HCT116 (cell line): ENCODE measurements around the gene EPHB4. TPM values are rescaled to one million over a fixed set of nuclear protein-coding genes. Genes with fewer than 3 reads are reported as not detected.
"Not testable (repeated sequence)": the region's sequence is repeated elsewhere in the genome, so short reads cannot be mapped to it uniquely, and the experiment has no call there.

Source experiments
- ATAC-seq: fragments of 200-7000 bp; cut with Tn5 transposase; 2 replicates; pipeline ENCODE4 v1.9.1; 2020; ENCODE audit warnings: mild to moderate bottlenecking, moderate library complexity
- BruUV-seq: library from RNA; stranded (reverse); fragments of 400-500 nt; replicated peaks from 2 replicates; lab custom pipeline; 2021; lab: Mats Ljungman, UMichigan
- CTCF ChIA-PET: fragments of 300-600 bp; sonication (Branson Sonifier 250); formaldehyde crosslinking; loops from one replicate; lab custom pipeline; 2021; ENCODE audit warnings: antibody characterized with exemption; lab: Charles Lee
- POLR2A ChIA-PET: fragments of 300-600, 350-600 bp; sonication (Branson Sonifier 250); formaldehyde crosslinking; loops from one replicate; lab custom pipeline; 2021; ENCODE audit warnings: antibody characterized with exemption; lab: Charles Lee
- RAD21 ChIA-PET, 2 experiments: fragments of 300-600 bp; sonication (Branson Sonifier 250); formaldehyde crosslinking; loops; one replicate each; lab custom pipeline; 2023; ENCODE audit warnings: low total read pairs in 2 of 2; ENCODE audit not compliant: uncharacterized antibody in 2 of 2, unreplicated experiment in 2 of 2, low non-redundant PET in 1 of 2; lab: Charles Lee
- DNase-seq: peaks from one replicate; pipeline ENCODE4 v3.0.0-alpha.2; 2010; ENCODE audit warnings: low read depth, low spot score
- H2AFZ ChIP-seq: fragments of 200-600 bp; shearing (Covaris generic), sonication (generic); 2 replicates; pipeline ENCODE4 v1.6.1; 2017; ENCODE audit warnings: low read depth, mixed run types, mixed read lengths, antibody characterized with exemption, low read length; ENCODE audit not compliant: poor library complexity, severe bottlenecking
- H3K27ac ChIP-seq: 2 replicates; pipeline ENCODE4 v1.5.1; 2012; ENCODE audit warnings: low read depth, low read length
- H3K27me3 ChIP-seq: fragments of 200-600 bp; sonication (generic); 2 replicates; pipeline ENCODE4 v1.6.1; 2016; ENCODE audit warnings: mixed run types, low read length, mixed read lengths; ENCODE audit not compliant: insufficient read depth
- H3K36me3 ChIP-seq, 2 experiments: fragments of 200-500 bp in 1 of 2; fragments of 200-600 bp in 1 of 2; sonication (Bioruptor generic) in 1 of 2; sonication (generic) in 1 of 2; 2 replicates each; pipeline versions ENCODE4 v1.5.1 to v1.6.1; 2014 to 2016; ENCODE audit warnings: low read length in 2 of 2, inconsistent platforms in 1 of 2, mixed read lengths in 1 of 2, mixed run types in 1 of 2; ENCODE audit not compliant: insufficient read depth in 2 of 2, control insufficient read depth in 1 of 2
- H3K4me1 ChIP-seq, 2 experiments: fragments of 200-600 bp in 1 of 2; sonication (generic) in 1 of 2; 2 replicates each; pipeline versions ENCODE4 v1.5.1 to v1.6.1; 2012 to 2017; ENCODE audit warnings: low read length in 2 of 2, inconsistent platforms in 1 of 2, mild to moderate bottlenecking in 1 of 2, mixed read lengths in 1 of 2, mixed run types in 1 of 2, moderate library complexity in 1 of 2; ENCODE audit not compliant: insufficient read depth in 2 of 2, control insufficient read depth in 1 of 2
- H3K4me2 ChIP-seq: fragments of 200-600 bp; sonication (generic); 2 replicates; pipeline ENCODE4 v1.6.1; 2017; ENCODE audit warnings: mixed run types, low read length, mixed read lengths
- H3K4me3 ChIP-seq, 2 experiments: fragments of 200-600 bp in 1 of 2; sonication (generic) in 1 of 2; replicated peaks in 1 of 2; 2 replicates each; pipeline ENCODE4 v1.5.1; 2011 to 2016; ENCODE audit warnings: low read length in 2 of 2, control low read depth in 1 of 2, low read depth in 1 of 2, mild to moderate bottlenecking in 1 of 2, mixed read lengths in 1 of 2, mixed run types in 1 of 2
- H3K79me2 ChIP-seq: fragments of 200-600 bp; sonication (generic); 2 replicates; pipeline ENCODE4 v1.6.1; 2017; ENCODE audit warnings: mild to moderate bottlenecking, mixed run types, low read length, moderate library complexity, mixed read lengths; ENCODE audit not compliant: insufficient read depth
- H3K9ac ChIP-seq: fragments of 200-600 bp; sonication (generic); 2 replicates; pipeline ENCODE4 v1.6.1; 2016; ENCODE audit warnings: low read length, mixed read lengths
- H3K9me2 ChIP-seq: fragments of 200-600 bp; sonication (generic), shearing (Covaris generic); 2 replicates; pipeline ENCODE4 v1.6.1; 2017; ENCODE audit warnings: mixed run types, mild to moderate bottlenecking, moderate library complexity; ENCODE audit not compliant: insufficient read depth
- H3K9me3 ChIP-seq, 2 experiments: fragments of 200-500 bp in 1 of 2; fragments of 200-600 bp in 1 of 2; sonication (Bioruptor generic) in 1 of 2; sonication (generic) in 1 of 2; 2 replicates each; pipeline ENCODE4 v1.6.1; 2014 to 2017; ENCODE audit warnings: low read length in 2 of 2, mixed read lengths in 2 of 2, inconsistent platforms in 1 of 2, low read depth in 1 of 2, mild to moderate bottlenecking in 1 of 2, mixed run types in 1 of 2, moderate library complexity in 1 of 2; ENCODE audit not compliant: control insufficient read depth in 1 of 2, insufficient read depth in 1 of 2
- H4K20me1 ChIP-seq: fragments of 200-600 bp; sonication (generic), shearing (Covaris generic); 2 replicates; pipeline ENCODE4 v1.6.1; 2017; ENCODE audit warnings: mixed run types, mild to moderate bottlenecking, moderate library complexity; ENCODE audit not compliant: insufficient read depth
- ATF3 ChIP-seq: IDR thresholded peaks from 2 replicates; pipeline ENCODE4 v1.6.1; 2012
- EGR1 ChIP-seq: IDR thresholded peaks from 2 replicates; pipeline ENCODE4 v1.6.1; 2012; ENCODE audit warnings: low read depth
- EZH2 ChIP-seq: fragments of 200-600 bp; sonication (generic); IDR thresholded peaks from 2 replicates; pipeline ENCODE4 v1.6.1; 2017; ENCODE audit warnings: antibody characterized with exemption, mixed run types
- REST ChIP-seq: IDR thresholded peaks from 2 replicates; pipeline ENCODE4 v1.6.1; 2012; ENCODE audit warnings: low read depth
- SIN3A ChIP-seq: IDR thresholded peaks from 2 replicates; pipeline ENCODE4 v1.6.1; 2012; ENCODE audit warnings: low read depth
- SRF ChIP-seq: IDR thresholded peaks from 2 replicates; pipeline ENCODE4 v1.6.1; 2012; ENCODE audit warnings: low read depth
- intact Hi-C: fragments of 100-400 bp; cut with micrococcal nuclease; formaldehyde crosslinking; loops from 2 replicates; pipeline ENCODE4 v1.10.0; 2022
- total RNA-seq: library from RNA; stranded (reverse); gene quantifications from one replicate; pipeline ENCODE4 v1.2.1, GENCODE V29; 2021; ENCODE audit not compliant: unreplicated experiment
- TF ChIP-seq, protein P1 (sequence below): IDR thresholded peaks from 2 replicates; pipeline ENCODE4 v1.6.1; 2011; ENCODE audit warnings: mild to moderate bottlenecking, low read length, moderate library complexity; ENCODE audit not compliant: insufficient replicate concordance; ENCODE audit errors: extremely low read depth

Gene EPHB4
- total RNA-seq, 1 experiment from 2014 or later: 61.1 TPM

GRCh38 chr7:100856871-100857282 lies 29.6 kb upstream of the EPHB4 start:
- intact Hi-C loops: no loop called here
- Histone ChIP-seq H3K9me2 (no peaks in the 10 kb centered on the region), H2AFZ (no peak overlapping the region), H3K36me3 (peaks cover 0 to 13% of the 10 kb centered on the region in 2 experiments; a peak in 2 of 4 replicates)
- BruUV-seq: no TSS peak
- CTCF ChIA-PET: no interaction called here
- RAD21 ChIA-PET: no interaction called here
- TF ChIP-seq SIN3A: no peak
- TF ChIP-seq, all 23 proteins: peak for 0
- POLR2A ChIA-PET: no interaction called here
- no peak overlapping the region for H3K9ac ChIP-seq
- H3K27me3 ChIP-seq: no peaks in the 10 kb centered on the region
- DNase-seq (no peak), ATAC-seq (no peak)
- H3K27ac ChIP-seq: no peak overlapping the region
- peaks cover 0 to 8% of the 10 kb centered on the region in 2 experiments; a peak in 1 of 4 replicates for H3K4me1 ChIP-seq
- no peaks in the 10 kb centered on the region for H4K20me1 ChIP-seq
- H3K79me2 ChIP-seq: peaks cover 18% of the 10 kb centered on the region; the same call in 1 of the 2 replicates
- no peaks in the 10 kb centered on the region for H3K9me3 ChIP-seq
- no peak overlapping the region for H3K4me3 ChIP-seq
- no peak overlapping the region for H3K4me2 ChIP-seq

- Histone ChIP-seq H3K4me1 (peaks cover 6 to 16% of the 10 kb centered on the region in 2 experiments; a peak in 3 of 4 replicates), H3K4me3 (no peak overlapping the region), H3K9me2 (no peaks in the 10 kb centered on the region), H3K79me2 (peaks cover 18% of the 10 kb centered on the region; the same call in 1 of the 2 replicates), H3K36me3 (peaks cover 0 to 6% of the 10 kb centered on the region in 2 experiments; a peak in 2 of 4 replicates), H3K27me3 (no peaks in the 10 kb centered on the region), H3K9ac (no peak overlapping the region), H3K27ac (no peak overlapping the region), H2AFZ (no peak overlapping the region), H3K4me2 (no peak overlapping the region), H4K20me1 (no peaks in the 10 kb centered on the region), H3K9me3 (no peaks in the 10 kb centered on the region)
- no peak for ATAC-seq
- DNase-seq: no peak
- ChIA-PET POLR2A (no interaction called here), CTCF (no interaction called here), RAD21 (interaction anchor here in 1 of 2 experiments (0.6 kb wide), 1 partner anchor 14 kb away, joined by 3 read pairs; no protein-coding TSS in a partner anchor)
- intact Hi-C loops: no loop called here
- TF ChIP-seq EGR1: no peak
- no peak for TF ChIP-seq EZH2
- TF ChIP-seq, protein P1, sequence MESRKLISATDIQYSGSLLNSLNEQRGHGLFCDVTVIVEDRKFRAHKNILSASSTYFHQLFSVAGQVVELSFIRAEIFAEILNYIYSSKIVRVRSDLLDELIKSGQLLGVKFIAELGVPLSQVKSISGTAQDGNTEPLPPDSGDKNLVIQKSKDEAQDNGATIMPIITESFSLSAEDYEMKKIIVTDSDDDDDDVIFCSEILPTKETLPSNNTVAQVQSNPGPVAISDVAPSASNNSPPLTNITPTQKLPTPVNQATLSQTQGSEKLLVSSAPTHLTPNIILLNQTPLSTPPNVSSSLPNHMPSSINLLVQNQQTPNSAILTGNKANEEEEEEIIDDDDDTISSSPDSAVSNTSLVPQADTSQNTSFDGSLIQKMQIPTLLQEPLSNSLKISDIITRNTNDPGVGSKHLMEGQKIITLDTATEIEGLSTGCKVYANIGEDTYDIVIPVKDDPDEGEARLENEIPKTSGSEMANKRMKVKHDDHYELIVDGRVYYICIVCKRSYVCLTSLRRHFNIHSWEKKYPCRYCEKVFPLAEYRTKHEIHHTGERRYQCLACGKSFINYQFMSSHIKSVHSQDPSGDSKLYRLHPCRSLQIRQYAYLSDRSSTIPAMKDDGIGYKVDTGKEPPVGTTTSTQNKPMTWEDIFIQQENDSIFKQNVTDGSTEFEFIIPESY: no peak
- no peak for TF ChIP-seq SRF
- no peak for TF ChIP-seq REST
- no peak for TF ChIP-seq ATF3
- BruUV-seq: no TSS peak
Observed at GRCh38 chr7:100855515-100855914, 28.2 kb upstream of the EPHB4 start.

GRCh38 chr7:100854899-100855298 lies 27.6 kb upstream of the EPHB4 start:
- RAD21 ChIA-PET: interaction anchor here in 1 of 2 experiments (0.6 kb wide), 1 partner anchor 15 kb away, joined by 3 read pairs; no protein-coding TSS in a partner anchor
- H4K20me1 ChIP-seq, H3K27ac ChIP-seq, CTCF ChIA-PET, H3K4me3 ChIP-seq, POLR2A ChIA-PET, intact Hi-C loops, H3K4me2 ChIP-seq, DNase-seq, ATAC-seq, H3K9me3 ChIP-seq, BruUV-seq, H3K27me3 ChIP-seq, H3K9me2 ChIP-seq, H3K9ac ChIP-seq, H3K36me3 ChIP-seq, H2AFZ ChIP-seq: not testable (repeated sequence)
- Histone ChIP-seq H3K79me2 (peaks cover 18% of the 10 kb centered on the region; the same call in 1 of the 2 replicates), H3K4me1 (peaks cover 6 to 16% of the 10 kb centered on the region in 2 experiments; a peak in 3 of 4 replicates)
